Stimulated activated CD4-positive, alpha-beta T cell treated with anti-CD3 and anti-CD28 coated beads, Interleukin-1b, Interleukin-23, amount 100 ng/mL, for 1 hour (primary cell): ENCODE measurements around the gene RASL12.
A peak's percentile ranks its signal among the peaks of the same experiment; 100 is the strongest.
"Not testable (repeated sequence)": the region's sequence is repeated elsewhere in the genome, so short reads cannot be mapped to it uniquely, and the experiment has no call there.

Experiments used
- DNase-seq, 2 donors: peaks; one replicate each; pipeline ENCODE4 v3.0.0-alpha.2; 2020; ENCODE audit warnings: low read depth in 2 of 2

The RASL12 gene

GRCh38 chr15:65067645-65068402, at the start of gene RASL12:
Gene RASL12, minus strand, starts transcription at chr15:65067991. Its CDS starts 156 bp downstream, at chr15:65067835.
- no peak for DNase-seq

- no peak for DNase-seq
Measured at GRCh38 chr15:65115542-65115941, 47.8 kb upstream of the RASL12 start.

DNA sequence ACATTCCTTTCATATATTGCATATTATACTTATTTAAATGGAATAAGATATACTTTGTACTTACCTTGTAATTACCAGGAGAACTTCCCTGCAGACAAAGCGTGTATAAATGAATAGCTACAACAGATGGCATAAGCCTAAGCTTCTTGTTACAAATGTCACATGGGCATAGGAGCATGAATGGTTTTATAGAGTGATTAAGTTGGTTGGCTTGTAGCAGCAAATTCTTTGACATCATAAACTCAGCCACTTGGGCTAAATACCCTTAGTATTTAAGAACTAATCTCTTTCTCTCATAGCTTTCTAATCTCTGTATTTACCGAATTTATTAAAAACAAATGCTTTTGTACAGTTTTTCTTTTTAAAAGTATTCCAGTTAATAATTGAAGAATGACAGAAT, 47.3 kb upstream of the RASL12 start, which contains the start of gene UBAP1L:
UBAP1L (minus strand) TSS at position 115 of the 400 bp plus-strand sequence. CDS start 8,985 bp downstream, outside the sequence.
- no peak for DNase-seq

- DNase-seq = no peak
Measured at GRCh38 chr15:65110676-65111292, 43.0 kb upstream of the RASL12 start.

DNA sequence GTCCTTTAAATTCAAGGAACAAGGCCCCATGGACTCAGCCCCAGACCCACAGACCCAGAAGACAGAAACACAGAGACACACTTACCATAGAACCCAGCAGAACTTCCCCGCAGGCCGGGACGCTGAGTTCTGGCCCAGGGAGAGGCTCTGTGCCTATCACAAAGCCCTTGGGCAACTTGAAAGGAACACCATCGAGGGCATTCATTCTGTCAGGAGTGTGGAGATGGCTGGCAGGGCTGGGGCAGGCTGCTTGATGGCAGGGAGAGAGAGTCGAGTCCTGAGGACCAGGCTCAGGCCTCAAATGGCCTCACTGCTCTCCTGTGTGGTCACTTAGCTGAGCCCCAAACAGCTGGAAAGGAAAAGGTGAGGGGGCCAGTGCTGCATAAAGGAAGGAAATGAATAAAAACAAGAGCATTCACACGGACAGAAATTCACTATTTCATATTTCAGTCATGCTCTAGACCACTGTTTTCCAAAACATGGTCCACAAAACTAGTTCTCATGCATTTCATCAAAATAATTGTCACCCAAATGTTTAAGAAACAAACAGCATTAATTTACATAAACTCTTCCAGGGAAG, 38.3 kb upstream of the RASL12 start:
- no peak for DNase-seq

GRCh38 chr15:65105038-65105437, 37.2 kb upstream of the RASL12 start:
- DNase-seq = no peak

GRCh38 chr15:65102912-65103311, 35.1 kb upstream of the RASL12 start:
- DNase-seq = no peak

DNA sequence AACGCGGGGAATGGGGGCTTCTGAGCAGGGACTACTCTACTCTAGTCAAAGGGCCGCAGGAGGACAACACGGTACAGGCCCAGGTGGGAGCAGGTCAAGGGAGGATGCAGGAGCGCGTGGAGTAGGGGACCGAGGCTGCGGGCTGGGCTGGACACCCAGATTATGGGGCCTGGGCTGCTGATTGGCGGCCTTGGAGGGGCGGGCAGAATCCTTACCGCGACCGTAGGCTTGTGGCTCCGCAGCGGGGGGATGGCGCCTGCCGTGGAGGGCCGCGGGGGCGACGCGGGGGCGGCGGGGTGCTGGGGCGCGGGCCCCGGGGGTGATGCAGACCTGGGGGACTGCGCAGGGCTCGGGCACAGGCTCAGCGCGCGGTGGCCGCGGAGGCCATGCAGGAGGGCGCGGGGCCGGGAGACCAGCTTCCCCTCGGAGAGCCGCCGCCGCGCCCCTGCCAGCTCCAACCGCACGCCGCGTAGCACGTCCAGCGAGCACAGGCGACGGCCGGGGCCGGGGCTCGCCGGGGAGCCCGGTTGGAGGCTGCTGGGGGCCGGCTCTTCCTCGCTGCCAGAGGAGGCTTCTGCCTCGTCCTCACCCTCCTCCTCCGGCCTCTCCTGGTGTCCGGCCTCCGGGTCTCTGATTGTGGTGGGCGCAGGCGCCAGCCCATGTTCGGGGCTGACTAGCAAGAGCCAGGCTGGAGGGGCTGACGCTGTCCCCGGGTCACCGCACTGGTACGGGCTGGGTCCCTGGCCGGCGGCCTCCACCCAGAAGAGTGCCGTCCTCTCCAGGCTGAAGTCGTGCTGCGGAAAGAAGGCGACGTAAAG, 34.3 kb upstream of the RASL12 start:
- no peak for DNase-seq

DNA sequence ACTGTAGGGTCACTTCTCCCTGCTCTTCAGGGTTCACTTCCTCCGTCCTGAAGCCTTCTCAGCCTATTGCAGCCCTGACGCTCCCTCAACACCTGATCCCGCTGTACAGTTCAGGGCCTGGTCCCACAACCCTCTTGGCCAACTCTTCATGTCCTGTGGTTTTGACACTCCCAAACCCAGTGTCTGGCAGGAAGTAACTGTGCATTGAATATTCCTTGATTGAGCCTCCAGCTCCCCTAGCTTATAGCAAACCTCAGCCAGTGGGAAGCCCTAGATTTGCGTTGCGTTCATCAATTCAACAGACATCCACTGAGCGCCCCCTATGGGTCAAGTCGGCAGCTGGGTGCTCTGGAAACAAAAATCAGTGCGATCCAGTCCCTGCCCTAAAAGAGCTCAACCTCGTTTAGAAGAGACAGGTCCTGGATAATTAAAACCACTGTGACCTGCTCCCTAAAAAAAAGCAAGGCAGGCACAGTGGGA, 33.7 kb upstream of the RASL12 start:
- peak in 1 of 2 donors; percentile 25 for DNase-seq

GRCh38 chr15:65100442-65100841, 32.7 kb upstream of the RASL12 start:
- no peak for DNase-seq

GRCh38 chr15:65099801-65100200, 32.0 kb upstream of the RASL12 start:
- DNase-seq = not testable (repeated sequence)

DNA sequence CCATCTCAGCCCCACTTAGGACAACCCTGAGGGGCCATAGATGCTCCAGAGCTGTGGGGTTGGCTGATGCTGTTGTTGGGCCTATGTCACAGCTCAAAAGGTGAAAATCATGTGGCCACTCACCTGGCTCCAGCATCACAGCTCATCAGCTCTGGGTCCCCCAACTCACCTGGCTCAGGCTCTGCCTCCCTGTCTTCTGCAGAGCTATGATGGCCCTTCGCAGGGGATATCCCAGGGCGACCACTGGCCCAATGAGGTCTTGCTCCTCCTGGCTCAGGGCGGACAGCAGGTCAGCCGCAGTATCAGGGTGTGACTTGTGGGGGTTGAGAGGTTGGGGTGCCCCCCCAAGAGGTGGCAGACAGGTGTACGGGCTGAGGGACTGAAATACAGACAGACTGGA, 31.5 kb upstream of the RASL12 start:
- DNase-seq = no peak

- DNase-seq = no peak
Measured at GRCh38 chr15:65097651-65098263, 30.0 kb upstream of the RASL12 start.

DNA sequence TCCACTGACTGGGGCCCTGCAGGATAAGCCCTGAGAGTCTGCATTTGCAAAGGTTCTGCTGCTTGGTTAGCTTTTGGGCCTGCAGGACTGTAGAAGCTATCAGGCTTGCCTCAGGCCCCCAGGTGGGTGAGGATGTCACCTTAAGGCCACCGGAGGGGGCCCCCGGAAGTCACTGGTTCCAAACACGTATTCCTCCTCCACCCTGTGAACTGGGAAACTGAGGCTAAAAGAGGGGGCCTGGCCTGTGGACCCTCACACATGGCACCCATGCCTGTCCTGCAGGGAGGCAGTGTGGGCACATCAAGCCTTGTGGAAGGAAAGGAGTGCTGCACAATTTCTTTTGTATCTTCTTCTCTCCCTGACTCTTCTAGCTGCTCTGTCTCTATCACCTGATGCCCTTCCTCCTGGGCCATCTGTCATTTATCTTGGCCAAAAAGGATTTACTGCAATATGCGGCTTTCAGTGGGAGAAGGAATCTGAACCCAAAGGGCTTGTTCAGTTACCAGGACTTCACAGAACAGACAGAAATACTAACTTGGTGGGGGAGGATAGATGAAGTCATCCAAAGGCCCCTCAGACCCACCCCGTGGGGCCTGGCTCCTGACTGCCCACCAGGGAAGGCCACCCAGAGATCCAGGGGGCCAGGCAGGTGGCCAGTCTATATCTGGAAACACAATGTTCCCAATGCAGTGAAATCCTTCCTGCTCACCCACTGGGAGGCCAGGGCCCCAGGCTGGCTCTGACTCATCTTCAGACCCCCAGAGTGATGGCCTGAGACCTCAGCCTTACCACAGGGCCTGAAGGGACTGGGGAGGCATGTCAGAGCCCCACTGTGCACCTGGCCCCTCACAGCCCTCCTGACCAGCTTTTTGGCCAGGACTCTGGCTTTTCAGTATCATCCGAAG, 28.9 kb upstream of the RASL12 start:
- DNase-seq = no peak

- DNase-seq = no peak
Measured at GRCh38 chr15:65095747-65096104, 27.9 kb upstream of the RASL12 start.

GRCh38 chr15:65095011-65095746, 27.4 kb upstream of the RASL12 start:
- no peak for DNase-seq

GRCh38 chr15:65094294-65094995, 26.7 kb upstream of the RASL12 start:
- no peak for DNase-seq

GRCh38 chr15:65093793-65094170, 26.0 kb upstream of the RASL12 start:
- DNase-seq = not testable (repeated sequence)
